GM19397 (cell line): ENCODE data around the gene WTIP.
"Not testable (repeated sequence)": the region's sequence is repeated elsewhere in the genome, so short reads cannot be mapped to it uniquely, and the experiment has no call there.

ENCODE experiments used
- ATAC-seq: cut with Tn5 transposase; IDR thresholded peaks from one replicate; pipeline ENCODE4 v1.9.1; 2021; ENCODE audit warnings: mild to moderate bottlenecking, moderate library complexity; ENCODE audit not compliant: unreplicated experiment

Gene WTIP

DNA sequence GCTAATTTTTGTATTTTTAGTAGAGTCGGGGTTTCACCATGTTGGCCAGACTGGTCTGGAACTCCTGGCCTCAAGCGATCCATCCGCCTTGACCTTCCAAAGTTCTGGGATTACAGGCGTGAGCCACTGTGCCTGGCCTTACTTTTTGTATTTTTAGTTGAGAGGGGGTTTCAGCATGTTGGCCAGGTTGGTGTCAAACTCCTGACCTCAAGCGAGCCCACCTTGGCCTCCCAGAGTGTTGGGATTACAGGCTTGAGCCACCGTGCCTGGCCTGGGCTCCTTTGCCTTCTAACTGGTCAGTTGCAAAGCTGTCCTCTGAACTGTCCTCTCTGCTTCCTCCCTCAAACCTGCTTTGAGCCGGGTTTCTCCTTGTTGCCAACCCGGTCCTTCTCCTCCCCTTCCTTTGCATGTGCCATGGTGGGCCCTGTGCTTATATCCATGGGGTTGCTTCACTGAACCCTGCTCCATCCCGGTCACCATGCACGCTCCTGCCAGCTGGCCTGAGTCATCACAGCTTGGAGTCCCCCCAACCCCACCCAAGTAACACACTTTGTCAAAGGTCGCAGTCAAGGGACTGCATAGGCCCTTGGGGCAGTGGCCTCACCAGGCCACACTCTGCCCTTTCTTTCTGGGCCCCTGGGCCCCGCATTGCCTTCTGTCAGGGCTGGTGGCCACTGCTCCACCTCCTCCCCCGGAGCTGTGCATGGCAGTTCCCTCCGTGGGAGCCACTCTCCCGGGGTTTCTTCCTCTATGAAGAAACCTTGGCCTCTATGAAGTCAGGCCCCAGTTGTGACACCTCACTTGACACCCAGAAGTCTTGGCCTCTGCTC lies 21.2 kb downstream of the WTIP start:
- ATAC-seq, result no peak

DNA sequence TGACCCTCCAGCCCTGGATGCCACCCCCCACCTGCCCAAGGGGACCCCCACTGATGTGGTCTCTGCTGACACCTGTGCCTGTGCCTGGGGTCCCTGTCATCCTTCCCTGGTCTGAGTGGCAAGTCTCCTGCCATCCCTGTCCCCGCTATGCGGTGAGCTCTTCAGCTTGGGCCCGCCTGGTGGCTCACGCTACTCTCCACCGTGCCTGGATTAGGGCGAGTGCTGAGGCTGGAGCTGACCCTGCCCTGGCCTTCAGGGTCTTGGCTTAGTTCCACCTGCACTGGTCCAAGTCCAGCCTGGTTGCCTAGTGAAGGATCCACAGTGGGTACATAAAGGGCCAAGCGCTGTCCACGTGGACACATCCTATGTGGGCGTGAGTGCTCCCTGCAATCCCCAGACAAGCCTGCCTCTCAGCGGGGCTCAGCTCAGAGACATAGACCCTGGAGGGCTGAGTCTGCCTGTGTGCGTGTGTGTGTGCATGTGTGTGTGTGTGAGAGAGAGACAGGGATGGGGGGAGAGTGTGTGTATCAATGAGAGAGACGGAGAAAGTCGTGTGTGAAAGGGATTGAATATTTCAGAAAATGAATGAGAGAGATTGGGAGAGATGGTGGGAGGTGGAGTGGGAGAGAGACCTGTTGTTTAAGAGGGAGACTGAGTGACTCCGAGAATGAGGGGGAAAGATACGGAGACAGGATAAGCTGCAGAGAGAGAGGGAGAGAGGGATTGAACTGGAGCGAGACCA lies 22.1 kb downstream of the WTIP start:
- ATAC-seq, result no peak

DNA sequence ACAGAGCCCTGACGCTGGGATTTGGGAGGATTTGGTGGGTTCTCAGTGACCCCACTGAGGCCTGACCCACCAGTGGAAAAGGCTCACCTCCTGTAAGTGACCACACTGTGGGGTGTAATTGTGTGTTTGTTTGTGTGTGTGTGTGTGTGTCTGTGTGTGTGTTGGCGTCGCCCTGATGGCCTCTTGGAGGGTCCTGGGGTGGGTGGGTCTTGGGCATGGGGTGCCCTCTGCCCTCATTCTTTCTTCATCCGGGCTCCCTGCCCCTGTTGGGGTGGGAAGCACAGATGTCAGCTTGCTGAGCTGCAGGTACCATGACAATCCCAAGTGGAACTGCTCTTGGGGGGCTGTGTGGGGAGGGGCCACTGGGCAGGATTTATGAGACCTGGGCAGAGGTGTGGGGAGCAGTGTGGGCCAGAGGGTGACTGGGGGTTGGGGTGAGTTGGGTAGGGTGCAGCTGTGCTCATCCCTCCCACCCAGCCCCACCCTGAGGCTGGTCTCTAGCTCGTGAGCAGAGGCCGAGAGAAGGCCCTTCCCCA lies 22.8 kb downstream of the WTIP start:
- ATAC-seq, result no peak

DNA sequence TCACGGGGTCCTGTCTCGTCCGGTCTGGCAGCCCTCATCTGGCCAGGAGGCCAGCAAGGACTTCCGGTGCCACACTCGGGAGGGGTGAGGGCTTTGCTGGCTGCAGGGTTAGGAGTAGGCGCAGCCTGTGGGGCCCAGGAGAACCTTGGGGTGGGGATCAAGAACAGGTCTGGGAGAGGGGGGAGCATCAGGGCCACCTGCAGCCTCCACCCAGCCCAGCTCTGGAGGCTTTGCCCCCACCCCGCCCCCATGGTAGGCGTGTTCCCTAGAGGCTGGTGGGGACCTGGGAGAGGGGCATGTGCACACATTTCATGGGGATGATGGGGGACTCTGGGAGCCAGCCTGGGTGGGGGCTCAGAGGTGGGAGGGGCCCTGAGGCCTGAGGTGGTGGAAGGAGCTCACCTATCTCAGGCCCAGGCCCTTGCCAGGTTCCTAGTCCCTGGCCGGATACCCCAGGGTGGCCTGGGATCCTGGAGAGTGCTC lies 23.3 kb downstream of the WTIP start:
- no peak for ATAC-seq

- no peak for ATAC-seq
Observed at GRCh38 chr19:34505321-34506025, 23.9 kb downstream of the WTIP start.

GRCh38 chr19:34506026-34506370 lies 24.4 kb downstream of the WTIP start:
- no peak for ATAC-seq

DNA sequence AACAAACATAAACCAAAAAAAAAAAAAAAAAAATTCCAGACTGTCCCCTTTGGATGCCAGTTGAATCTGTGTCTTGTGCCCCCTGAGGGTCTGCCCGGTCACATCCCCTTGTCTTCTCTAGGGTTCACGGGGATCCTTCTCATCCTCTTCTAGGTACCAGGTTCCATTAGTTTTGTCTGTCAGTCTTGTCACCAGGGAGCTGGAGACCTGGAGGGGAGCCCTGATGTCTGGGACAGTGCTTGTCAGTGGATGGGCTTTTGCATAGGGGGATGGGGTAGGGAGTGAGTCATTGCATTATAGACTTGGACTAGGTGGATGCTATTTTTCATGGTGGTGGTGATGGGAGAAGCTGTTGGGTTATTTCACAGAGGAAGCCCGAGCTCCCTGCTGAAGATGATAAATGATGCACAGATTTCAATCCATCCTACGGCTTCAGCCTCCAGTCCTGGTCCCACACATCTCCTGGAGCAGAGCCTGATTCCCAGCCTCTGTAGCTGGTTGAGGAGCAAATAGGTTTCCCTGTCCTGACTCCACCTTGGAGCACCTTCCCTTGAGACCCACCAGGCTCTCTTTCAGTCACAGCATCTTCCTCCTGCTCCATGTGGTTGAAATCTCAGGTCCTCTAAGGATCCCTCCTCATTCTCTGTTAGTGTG lies 26.0 kb downstream of the WTIP start:
- ATAC-seq, result no peak

GRCh38 chr19:34508540-34508939 lies 27.0 kb downstream of the WTIP start:
- ATAC-seq, result no peak

DNA sequence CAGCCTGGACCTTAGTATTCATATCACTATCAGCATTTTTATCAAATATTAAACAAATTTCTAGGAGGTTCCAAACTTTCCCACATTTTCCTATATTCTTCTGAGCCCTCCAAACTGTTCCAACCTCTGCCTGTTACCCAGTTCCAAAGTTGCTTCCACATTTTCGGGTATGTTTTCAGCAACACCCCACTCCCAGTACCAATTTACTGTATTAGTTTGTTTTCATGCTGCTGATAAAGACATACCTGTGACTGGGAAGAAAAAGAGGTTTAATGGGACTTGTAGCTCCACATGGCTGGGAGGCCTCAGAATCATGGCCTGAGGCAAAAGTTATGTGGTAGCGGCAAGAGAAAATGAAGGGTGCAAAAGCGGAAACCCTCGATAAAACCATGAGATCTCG lies 29.3 kb downstream of the WTIP start:
- not testable (repeated sequence) for ATAC-seq

- no peak for ATAC-seq
Observed at GRCh38 chr19:34512254-34512822, 30.8 kb downstream of the WTIP start.

DNA sequence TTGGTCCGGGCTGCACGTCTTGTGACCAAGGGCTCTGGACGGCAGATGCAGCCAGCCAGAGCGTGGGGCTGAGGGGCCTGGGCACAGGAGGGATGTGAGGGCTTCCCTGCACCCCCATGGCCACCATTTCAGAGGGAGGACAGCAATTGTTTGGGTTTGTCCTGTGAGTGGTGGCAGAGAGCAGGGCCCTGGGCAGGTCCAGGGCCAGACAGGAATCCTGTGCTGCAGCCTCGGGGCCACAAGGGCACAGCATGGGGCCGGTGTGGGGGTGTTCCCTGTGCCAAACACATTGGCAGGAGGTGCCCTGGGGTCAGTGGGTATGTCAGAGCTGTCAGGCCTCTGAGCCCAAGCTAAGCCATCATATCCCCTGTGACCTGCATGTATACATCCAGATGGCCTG lies 32.2 kb downstream of the WTIP start:
- ATAC-seq, result no peak

DNA sequence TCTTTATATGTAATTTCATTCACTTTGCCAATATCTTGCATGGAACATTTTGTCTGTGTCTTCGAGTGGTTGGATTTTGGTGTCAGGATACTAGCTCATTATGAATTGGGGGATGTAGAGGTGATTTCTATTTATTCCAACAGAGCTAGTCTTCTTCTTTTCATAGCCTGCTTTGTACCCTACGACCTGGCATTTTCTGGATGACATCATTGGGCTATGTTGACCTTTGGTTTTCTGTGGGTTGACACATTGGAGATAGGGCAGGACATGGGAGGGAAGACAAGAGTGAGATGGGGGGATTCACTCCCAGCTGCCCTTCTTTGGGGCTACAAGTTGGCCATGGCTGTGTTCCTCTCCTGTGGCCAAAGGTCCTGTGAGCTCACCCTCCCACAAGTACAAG lies 38.0 kb downstream of the WTIP start:
- no peak for ATAC-seq

- no peak for ATAC-seq
Observed at GRCh38 chr19:34523408-34523807, 41.9 kb downstream of the WTIP start.

- ATAC-seq, result no peak
Observed at GRCh38 chr19:34525001-34525400, 43.4 kb downstream of the WTIP start.

GRCh38 chr19:34534206-34534605 lies 52.6 kb downstream of the WTIP start:
- ATAC-seq, result no peak

DNA sequence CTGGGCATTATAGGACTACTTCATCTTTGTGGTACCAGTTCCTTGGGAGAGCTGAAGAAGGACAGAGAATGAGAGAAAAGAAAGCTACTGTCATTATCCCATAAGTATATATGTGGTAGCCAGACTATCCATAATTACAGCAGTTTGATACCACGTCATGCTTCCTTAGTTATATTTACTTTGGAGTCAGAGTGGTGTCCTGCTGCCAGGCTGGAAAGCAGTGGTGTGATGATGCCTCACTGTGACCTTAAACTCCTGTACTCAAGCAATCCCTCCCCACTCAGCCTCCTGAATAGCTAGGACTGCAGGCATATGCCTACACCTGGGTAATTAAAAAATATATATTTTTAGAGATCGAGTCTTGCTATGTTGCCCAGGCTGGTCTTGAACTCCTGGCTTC lies 57.8 kb downstream of the WTIP start:
- ATAC-seq, result no peak

DNA sequence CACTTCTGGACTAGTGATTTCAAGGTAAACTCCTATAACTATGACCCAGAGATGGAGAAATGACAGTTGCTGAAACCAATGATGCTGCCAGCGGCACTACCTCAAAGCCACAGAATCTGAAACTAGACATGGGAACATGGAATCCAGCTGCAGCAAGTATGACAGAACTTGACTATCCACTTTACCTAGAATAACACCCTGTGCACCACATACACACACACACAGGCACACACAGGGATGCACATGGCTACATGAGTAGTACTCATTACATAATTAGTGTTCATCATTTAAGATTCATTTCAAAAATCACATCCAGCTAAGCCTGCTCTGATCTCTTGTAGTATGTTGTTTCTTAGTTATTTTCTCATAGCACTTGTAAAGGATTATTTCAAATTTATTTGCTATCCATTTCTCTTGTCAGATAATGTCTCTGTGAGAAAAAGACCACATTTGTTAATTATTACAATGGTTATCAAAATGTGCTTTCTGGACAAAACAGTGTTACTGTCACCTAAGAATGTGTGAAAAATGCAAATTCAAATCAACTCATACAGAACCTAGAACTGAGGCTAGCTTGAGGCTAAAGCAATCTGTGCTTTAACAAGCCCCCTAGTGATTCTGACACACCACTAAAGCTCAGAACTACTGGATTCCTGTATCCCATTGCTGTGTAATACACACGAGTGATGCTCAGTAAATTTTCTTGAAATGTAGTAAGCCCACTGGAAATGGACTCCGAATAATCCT lies 59.4 kb downstream of the WTIP start:
- ATAC-seq, result no peak

- no peak for ATAC-seq
Observed at GRCh38 chr19:34549833-34550232, 68.3 kb downstream of the WTIP start.

DNA sequence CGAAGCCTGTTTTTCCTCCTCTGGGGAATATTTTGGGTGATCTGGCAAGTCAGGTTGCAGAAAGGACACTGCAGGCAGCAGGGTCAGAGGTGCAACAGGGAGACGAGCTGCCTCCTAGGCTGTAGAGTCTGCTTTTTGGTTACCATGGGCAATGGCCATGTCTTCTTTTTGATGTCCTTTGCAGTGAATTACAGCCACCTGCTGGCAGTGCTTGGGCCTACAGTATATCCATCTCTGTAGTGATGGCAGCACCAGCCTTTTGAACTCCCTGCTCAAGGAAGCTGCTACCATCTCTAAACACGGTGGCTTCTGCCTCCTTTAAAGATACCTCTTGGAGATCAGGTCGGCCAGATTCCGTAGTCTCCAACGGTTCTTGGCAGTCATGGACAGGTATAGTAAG lies 73.9 kb downstream of the WTIP start:
- no peak for ATAC-seq

DNA sequence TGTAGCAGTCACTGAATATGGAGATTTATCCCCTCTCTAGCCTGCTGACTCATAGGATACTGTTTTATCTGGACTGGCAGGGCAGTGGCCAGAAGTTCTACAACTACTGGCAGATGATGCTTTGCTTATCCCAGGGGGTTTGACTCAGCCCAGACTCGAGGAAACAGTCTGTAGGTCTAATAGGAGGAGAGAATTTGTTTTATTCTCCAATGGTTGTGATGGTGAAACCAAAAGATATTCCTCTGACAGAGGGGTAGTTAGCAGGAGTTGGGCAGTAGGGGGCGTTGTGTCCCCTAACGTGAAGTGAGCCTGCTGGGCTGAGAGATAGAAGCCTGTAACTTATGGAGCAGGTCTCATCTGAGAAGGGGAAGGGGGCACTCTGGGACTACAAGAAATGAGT lies 74.9 kb downstream of the WTIP start:
- no peak for ATAC-seq
